ENCODE measurements around the gene LPP. TPM values are rescaled to one million over a fixed set of nuclear protein-coding genes. Genes with fewer than 3 reads are reported as not detected.

The LPP gene
- total and polyA plus RNA-seq, 2 of the 4 experiments (the other 2 are of a cell fraction) = 16.0 to 130 TPM

DNA sequence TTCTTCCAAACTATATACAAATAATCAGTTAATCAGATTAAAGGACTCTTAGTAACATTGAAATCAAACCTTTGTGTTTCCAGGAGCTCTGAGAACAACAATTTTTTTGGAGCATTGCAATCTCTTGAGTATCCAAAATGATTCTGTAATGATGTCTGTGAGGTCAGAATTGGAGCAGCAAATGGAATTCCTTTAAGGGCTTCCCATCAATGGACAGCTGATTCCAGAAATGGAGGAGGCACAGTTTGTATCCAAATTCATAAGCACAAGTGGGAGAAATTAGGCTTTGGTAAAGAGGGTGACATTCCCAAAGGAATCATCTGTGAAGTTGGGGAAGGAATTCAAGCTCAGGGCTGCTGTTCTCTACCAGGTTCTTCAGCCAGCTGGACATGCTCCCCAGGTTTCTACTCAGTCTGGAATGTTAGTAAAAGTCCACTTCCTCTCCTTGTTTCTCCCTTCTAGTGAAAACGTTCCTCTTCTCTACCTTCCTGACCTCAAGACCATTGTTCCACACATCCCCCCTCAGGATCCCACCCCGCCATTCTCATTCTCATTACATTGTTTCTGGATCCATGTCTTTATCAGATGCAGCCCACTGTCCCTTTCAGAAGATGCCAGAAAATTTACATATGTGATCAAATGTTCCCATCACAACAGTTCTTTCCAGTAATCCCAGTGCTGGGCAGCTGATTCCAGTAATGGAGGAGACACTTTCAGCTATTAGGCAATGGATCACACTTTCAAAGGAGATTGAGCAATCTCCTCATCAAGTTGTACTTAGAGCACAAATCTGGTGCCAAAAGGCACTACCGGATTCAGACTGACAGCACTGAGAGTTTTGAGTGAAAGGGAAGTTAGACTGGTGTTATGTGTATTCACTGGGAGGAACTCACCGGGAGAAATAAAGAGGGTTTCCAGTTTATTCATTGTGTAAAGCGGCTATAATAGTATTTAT lies 626.5 kb downstream of the LPP start:
- Histone ChIP-seq H3K9me3 (ENCODE audit: control insufficient read depth, insufficient read depth, low read length) (no peaks in the 10 kb centered on the region), H3K56ac (ENCODE audit: extremely low read depth, insufficient read depth, low read length) (no peak overlapping the region), H2AK5ac (ENCODE audit: low read depth, low read length) (no peak overlapping the region), H3K18ac (ENCODE audit: low read depth, low read length) (peak overlapping the region; percentile 74), H3K4ac (ENCODE audit: low read depth, low read length) (no peak overlapping the region), H3K36me3 (ENCODE audit: control insufficient read depth, insufficient read depth, low read length) (no peaks in the 10 kb centered on the region), H2BK5ac (ENCODE audit: low read depth, low read length, poor library complexity, severe bottlenecking) (no peak overlapping the region), H3K4me2 (ENCODE audit: low read depth, low read length) (peak overlapping the region; percentile 33), H2AFZ (replicated peaks; ENCODE audit: low read length, poor library complexity) (no peak overlapping the region), H3K4me1 (ENCODE audit: control insufficient read depth, insufficient read depth, low read length) (peaks cover 5% of the 10 kb centered on the region), H3K9ac (ENCODE audit: low read depth, low read length) (no peak overlapping the region), H4K20me1 (ENCODE audit: insufficient read depth, low read length) (peaks cover 4% of the 10 kb centered on the region; the same call in 1 of the 2 replicates), H4K91ac (ENCODE audit: insufficient read depth, low read depth, low read length) (no peak overlapping the region), H3K79me1 (ENCODE audit: low read depth in 1 of 2, low read length in 2 of 2) (peaks cover 35 to 53% of the 10 kb centered on the region in 2 experiments), H2BK15ac (ENCODE audit: low read depth, low read length) (no peak overlapping the region), H3K4me3 (ENCODE audit: insufficient read depth, low read depth, low read length) (no peak overlapping the region), H3K27me3 (ENCODE audit: control insufficient read depth, insufficient read depth, low read length) (no peaks in the 10 kb centered on the region), H2BK20ac (ENCODE audit: low read depth, low read length) (no peak overlapping the region), H2BK120ac (ENCODE audit: low read depth, low read length) (no peak overlapping the region), H3K23ac (ENCODE audit: low read depth, low read length) (no peak overlapping the region), H3K9me1 (ENCODE audit: insufficient read depth, low read length) (peaks cover 7% of the 10 kb centered on the region; the same call in 1 of the 2 replicates), H3K14ac (replicated peaks; ENCODE audit: low read depth, low read length) (no peak overlapping the region; the same call in 1 of the 2 replicates), H4K5ac (ENCODE audit: low read depth, low read length) (peak overlapping the region; percentile 35), H3K27ac (ENCODE audit: insufficient read depth, low read length) (peak overlapping the region; percentile 13; the same call in 1 of the 2 replicates), H2AK9ac (replicated peaks; ENCODE audit: low read depth, low read length, poor library complexity) (no peak overlapping the region), H4K8ac (ENCODE audit: low read depth in 2 of 2, low read length in 2 of 2) (no peak overlapping the region)
- BruUV-seq (replicated peaks) = no TSS peak
- intact Hi-C loops (cut with micrococcal nuclease) (no loop called here), in situ Hi-C loops (cut with MboI; ENCODE audit: low sequenced_read_pairs) (no loop called here), dilution Hi-C loops (cut with HindIII; ENCODE audit: low sequenced_read_pairs, unreplicated experiment) (no loop called here)
- ChIA-PET POLR2A (ENCODE audit: unreplicated experiment) (no interaction called here), CTCF (interaction anchor here (0.5 kb wide), 1 partner anchor 11 kb away, joined by 3 read pairs; no protein-coding TSS in a partner anchor)
- 51% methylated on average over 3 of the region's 5 CpGs; no CpG with 5 or more reads in 1 of the 2 experiments for WGBS, 2 experiments (ENCODE audit: extremely low coverage in 2 of 2, insufficient read length in 1 of 2)
- TF ChIP-seq CEBPB (IDR thresholded peaks at IDR 0.05; ENCODE audit: low read depth, low read length) = peak; percentile 78
- TF ChIP-seq MAFK (IDR thresholded peaks at IDR 0.05; ENCODE audit: low read depth, low read length) = no peak
- ATAC-seq (ENCODE audit: low read depth) (no peak), DNase-seq (no peak)
